ENCODE results near the gene OXSR1.

Gene OXSR1

DNA sequence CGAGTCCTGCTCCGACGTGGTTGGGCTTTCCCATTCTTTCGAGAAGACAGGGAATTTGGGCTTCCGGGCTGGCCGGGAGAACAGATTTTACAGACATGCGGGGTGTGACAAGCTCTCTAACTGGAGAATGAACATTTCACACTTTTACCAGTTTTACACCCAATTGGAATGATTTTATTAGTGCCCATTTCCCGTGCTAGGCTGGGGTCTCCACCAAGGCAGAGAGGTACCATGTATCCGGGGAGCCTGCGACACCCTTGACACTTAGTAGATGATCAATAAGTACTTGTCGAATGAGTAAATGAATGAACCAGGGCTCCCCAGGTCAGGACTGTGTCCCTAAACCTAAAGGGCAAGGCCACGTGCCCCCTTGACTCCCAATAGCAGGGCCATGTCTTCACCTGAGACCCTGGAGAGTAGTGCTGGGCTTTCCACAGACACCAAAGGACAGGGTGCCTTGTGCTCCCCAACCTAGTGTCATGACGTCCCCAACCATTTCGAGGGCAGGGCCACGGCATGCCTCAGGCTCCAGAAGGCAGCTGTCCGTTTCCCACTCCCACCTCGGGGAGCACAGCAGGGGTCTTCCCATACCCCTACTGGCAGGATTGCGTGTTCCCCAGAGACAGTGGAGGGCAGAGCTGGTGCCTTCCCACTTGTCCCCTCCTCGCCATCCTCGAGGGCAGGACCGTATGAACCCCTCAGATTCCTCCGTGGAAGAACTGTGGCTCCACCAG, 27.6 kb upstream of the OXSR1 start:
- DNase-seq (ENCODE audit: extremely low read depth, insufficient read length), result no peak
- Histone ChIP-seq H3K36me3 (ENCODE audit: control insufficient read depth, insufficient read depth, low read length) (peaks cover 21% of the 10 kb centered on the region), H3K4me3 (replicated peaks; ENCODE audit: low read depth, low read length) (peak overlapping the region; percentile 95), H3K27me3 (replicated peaks; ENCODE audit: control insufficient read depth, insufficient read depth, low read length) (no peaks in the 10 kb centered on the region)
- TF ChIP-seq CTCF (IDR thresholded peaks at IDR 0.05; ENCODE audit: insufficient read depth, low read length, poor library complexity, severe bottlenecking), result no peak

DNA sequence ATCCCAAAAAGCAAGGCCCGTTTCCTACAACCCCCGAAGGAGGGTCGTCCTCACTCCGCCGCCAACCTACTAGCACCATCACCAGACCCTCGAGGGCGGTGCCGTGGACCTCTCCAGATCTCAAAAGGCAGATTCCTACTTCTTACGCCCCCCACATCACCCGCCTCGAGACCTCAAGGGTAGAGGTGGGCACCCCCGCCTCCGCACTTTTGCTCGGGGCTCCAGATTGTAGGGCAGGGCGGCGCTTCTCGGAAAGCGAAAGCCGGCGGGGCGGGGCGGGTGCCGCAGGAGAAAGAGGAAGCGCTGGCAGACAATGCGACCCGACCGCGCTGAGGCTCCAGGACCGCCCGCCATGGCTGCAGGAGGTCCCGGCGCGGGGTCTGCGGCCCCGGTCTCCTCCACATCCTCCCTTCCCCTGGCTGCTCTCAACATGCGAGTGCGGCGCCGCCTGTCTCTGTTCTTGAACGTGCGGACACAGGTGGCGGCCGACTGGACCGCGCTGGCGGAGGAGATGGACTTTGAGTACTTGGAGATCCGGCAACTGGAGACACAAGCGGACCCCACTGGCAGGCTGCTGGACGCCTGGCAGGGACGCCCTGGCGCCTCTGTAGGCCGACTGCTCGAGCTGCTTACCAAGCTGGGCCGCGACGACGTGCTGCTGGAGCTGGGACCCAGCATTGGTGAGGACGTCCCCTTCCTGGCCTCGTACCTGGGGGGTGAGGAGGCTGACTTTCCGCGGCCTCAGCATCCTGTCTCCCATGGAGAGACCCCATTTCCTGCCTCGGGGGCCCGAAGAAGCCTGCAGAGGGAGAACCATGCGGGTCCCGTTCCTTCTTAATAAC, 26.8 kb upstream of the OXSR1 start, which contains the start of gene MYD88:
TSS of gene MYD88 (plus strand) at position 313 of the 842 bp plus-strand sequence. CDS start at position 353, 40 bp downstream.
- peak; percentile 88 for DNase-seq (ENCODE audit: extremely low read depth, insufficient read length)

DNA sequence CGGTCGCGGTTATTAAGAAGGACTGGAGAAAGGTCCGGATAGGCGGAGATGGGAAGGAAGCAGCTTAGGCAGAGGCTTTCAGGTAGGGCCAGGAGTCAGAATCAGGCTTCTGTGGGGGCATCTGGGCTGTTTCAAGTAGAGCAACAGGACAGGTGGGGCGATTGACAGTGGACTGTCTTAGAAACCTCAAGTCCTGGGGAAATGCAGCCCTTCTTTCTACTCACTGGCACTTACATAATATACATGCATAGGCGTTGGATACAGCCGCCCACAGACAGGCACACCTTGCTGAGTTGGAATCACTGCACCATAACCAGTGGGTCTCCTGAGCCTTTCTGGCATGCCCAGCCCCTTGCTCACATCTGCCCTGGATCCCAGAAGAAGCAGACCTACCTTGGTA, 26.1 kb upstream of the OXSR1 start:
- peaks cover 14% of the 10 kb centered on the region for H3K36me3 ChIP-seq (ENCODE audit: control insufficient read depth, insufficient read depth, low read length)
- TF ChIP-seq CTCF (IDR thresholded peaks at IDR 0.05; ENCODE audit: insufficient read depth, low read length, poor library complexity, severe bottlenecking), result no peak
- H3K4me3 ChIP-seq (replicated peaks; ENCODE audit: low read depth, low read length), result peak overlapping the region; percentile 95
- H3K27me3 ChIP-seq (replicated peaks; ENCODE audit: control insufficient read depth, insufficient read depth, low read length), result no peaks in the 10 kb centered on the region
- DNase-seq (ENCODE audit: extremely low read depth, insufficient read length), result no peak

More for the DNA sequence above, 26.8 kb upstream of the OXSR1 start, which contains the start of gene MYD88:
- Histone ChIP-seq H3K27me3 (replicated peaks; ENCODE audit: control insufficient read depth, insufficient read depth, low read length) (no peaks in the 10 kb centered on the region), H3K4me3 (replicated peaks; ENCODE audit: low read depth, low read length) (peak within 1 kb of the TSS; percentile 95), H3K36me3 (ENCODE audit: control insufficient read depth, insufficient read depth, low read length) (peaks cover 17% of the 10 kb centered on the region)
- no peak for TF ChIP-seq CTCF (IDR thresholded peaks at IDR 0.05; ENCODE audit: insufficient read depth, low read length, poor library complexity, severe bottlenecking)

DNA sequence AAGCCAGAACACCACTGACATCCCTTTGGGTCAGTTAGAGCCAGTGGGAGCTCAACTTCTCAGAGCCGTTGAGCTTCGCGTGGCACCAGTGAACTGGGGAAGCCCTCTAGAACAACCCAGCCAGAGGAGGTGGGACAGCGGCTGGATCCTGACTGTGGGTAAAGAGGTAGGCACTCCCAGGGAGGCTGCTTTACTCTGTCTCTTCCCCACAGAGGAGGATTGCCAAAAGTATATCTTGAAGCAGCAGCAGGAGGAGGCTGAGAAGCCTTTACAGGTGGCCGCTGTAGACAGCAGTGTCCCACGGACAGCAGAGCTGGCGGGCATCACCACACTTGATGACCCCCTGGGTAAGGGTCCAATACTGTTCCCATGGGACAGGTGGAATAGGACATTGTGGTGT, 25.7 kb upstream of the OXSR1 start:
- Histone ChIP-seq H3K4me3 (replicated peaks; ENCODE audit: low read depth, low read length) (peak overlapping the region; percentile 95), H3K36me3 (ENCODE audit: control insufficient read depth, insufficient read depth, low read length) (peaks cover 14% of the 10 kb centered on the region), H3K27me3 (replicated peaks; ENCODE audit: control insufficient read depth, insufficient read depth, low read length) (no peaks in the 10 kb centered on the region)
- DNase-seq (ENCODE audit: extremely low read depth, insufficient read length), result no peak
- no peak for TF ChIP-seq CTCF (IDR thresholded peaks at IDR 0.05; ENCODE audit: insufficient read depth, low read length, poor library complexity, severe bottlenecking)

DNA sequence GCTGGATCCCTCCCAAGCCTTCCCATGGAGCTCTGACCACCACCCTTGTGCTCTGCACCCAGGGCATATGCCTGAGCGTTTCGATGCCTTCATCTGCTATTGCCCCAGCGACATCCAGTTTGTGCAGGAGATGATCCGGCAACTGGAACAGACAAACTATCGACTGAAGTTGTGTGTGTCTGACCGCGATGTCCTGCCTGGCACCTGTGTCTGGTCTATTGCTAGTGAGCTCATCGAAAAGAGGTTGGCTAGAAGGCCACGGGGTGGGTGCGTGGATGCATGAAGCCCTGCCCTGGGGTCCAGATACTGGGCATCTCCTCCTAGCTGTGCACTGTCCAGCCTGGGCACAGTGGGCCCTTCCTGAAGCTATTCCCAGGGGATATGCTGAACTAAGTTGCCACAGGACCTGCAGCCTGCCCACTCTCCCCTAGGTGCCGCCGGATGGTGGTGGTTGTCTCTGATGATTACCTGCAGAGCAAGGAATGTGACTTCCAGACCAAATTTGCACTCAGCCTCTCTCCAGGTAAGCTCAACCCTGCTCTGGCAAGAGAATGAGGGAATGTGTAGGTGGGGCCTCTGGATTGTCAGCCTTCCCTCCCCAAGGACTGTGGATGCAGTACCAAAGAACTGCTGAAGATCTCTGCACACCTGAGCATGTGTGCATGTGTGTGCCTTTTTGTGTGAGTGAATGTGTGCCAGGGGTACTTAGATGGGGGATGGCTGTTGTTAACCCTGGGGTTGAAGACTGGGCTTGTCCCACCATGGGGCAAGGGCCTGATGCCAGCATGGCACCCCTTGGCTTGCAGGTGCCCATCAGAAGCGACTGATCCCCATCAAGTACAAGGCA, 24.8 kb upstream of the OXSR1 start:
- DNase-seq (ENCODE audit: extremely low read depth, insufficient read length), result no peak
- no peak for TF ChIP-seq CTCF (IDR thresholded peaks at IDR 0.05; ENCODE audit: insufficient read depth, low read length, poor library complexity, severe bottlenecking)
- H3K27me3 ChIP-seq (replicated peaks; ENCODE audit: control insufficient read depth, insufficient read depth, low read length), result no peaks in the 10 kb centered on the region
- H3K36me3 ChIP-seq (ENCODE audit: control insufficient read depth, insufficient read depth, low read length), result peaks cover 14% of the 10 kb centered on the region
- H3K4me3 ChIP-seq (replicated peaks; ENCODE audit: low read depth, low read length), result peak overlapping the region; percentile 95
